ENCODE measurements around the gene GORASP1. TPM values are rescaled to one million over a fixed set of nuclear protein-coding genes. Genes with fewer than 3 reads are reported as not detected.

GORASP1 gene
- total and polyA plus RNA-seq, 2 of the 8 experiments (the other 6 are each of a cell fraction or from before 2014, with no cell fraction given) = 33.4 to 33.5 TPM

- H3K79me2 ChIP-seq (ENCODE audit: control insufficient read depth in 1 of 2, insufficient read depth in 2 of 2, low read length in 2 of 2) = peaks cover 3 to 43% of the 10 kb centered on the region in 2 experiments; a peak in 2 of 4 replicates
- H3K27ac ChIP-seq (ENCODE audit: low read depth, low read length) = no peak overlapping the region
- no peak overlapping the region for H2BK20ac ChIP-seq (ENCODE audit: low read length)
- no peak overlapping the region for H3K4me2 ChIP-seq (ENCODE audit: insufficient read depth in 1 of 2, low read depth in 2 of 2, low read length in 2 of 2)
- DNase-seq (ENCODE audit: low read depth in 1 of 2, low spot score in 2 of 2) = no peak
- no peaks in the 10 kb centered on the region for H3K9me3 ChIP-seq (ENCODE audit: insufficient read depth in 2 of 2, low read depth in 1 of 2, low read length in 1 of 2)
- no peak overlapping the region for H3K9ac ChIP-seq (replicated peaks in 1 of 4; ENCODE audit: extremely low read depth in 1 of 4, low read depth in 3 of 4, low read length in 3 of 4)
- ChIA-PET CTCF (ENCODE audit: partially characterized antibody) (interaction anchor here (0.7 to 1.5 kb wide), 10 partner anchors 8 to 423 kb away, joined by 3 to 5 read pairs (median 3); no protein-coding TSS in a partner anchor), POLR2A (ENCODE audit: partially characterized antibody) (interaction anchor here (0.9 kb wide), 1 partner anchor 16 kb away, joined by 3 read pairs; no protein-coding TSS in a partner anchor)
- H3K56ac ChIP-seq (replicated peaks; ENCODE audit: insufficient read length, low read depth, low read length) = no peak overlapping the region
- no peak overlapping the region for H3K4me3 ChIP-seq (ENCODE audit: extremely low read depth in 1 of 4, insufficient read depth in 2 of 4, low read depth in 3 of 4, low read length in 4 of 4)
- H2BK12ac ChIP-seq (ENCODE audit: low read depth, low read length) = no peak overlapping the region
- H3K4ac ChIP-seq (replicated peaks; ENCODE audit: insufficient read length, low read depth, low read length) = no peak overlapping the region
- H4K91ac ChIP-seq (replicated peaks; ENCODE audit: insufficient read length, low read length) = no peak overlapping the region
- H3K27me3 ChIP-seq (replicated peaks in 1 of 4; ENCODE audit: control insufficient read depth in 3 of 4, extremely low read depth in 1 of 4, insufficient read depth in 3 of 4, low read length in 3 of 4) = no peaks in the 10 kb centered on the region
- no peak overlapping the region for H3K14ac ChIP-seq (ENCODE audit: insufficient read length)
- no peaks in the 10 kb centered on the region for H3K23me2 ChIP-seq (ENCODE audit: low read depth, low read length)
- WGBS, 2 experiments (ENCODE audit: extremely low coverage in 1 of 2, insufficient coverage in 1 of 2, insufficient read length in 1 of 2, insufficient replicate concordance in 2 of 2, low coverage in 1 of 2, low lambda C conversion rate in 2 of 2, missing lambda C conversion rate in 1 of 2) = 100% methylated on average over 1 of the region's 1 CpG; no CpG with 5 or more reads in 1 of the 2 experiments
- no peak overlapping the region for H4K5ac ChIP-seq (ENCODE audit: insufficient read length, low read depth, low read length)
- no peak overlapping the region for H2AK5ac ChIP-seq (ENCODE audit: low read depth, low read length)
- no peak overlapping the region for H2AFZ ChIP-seq (ENCODE audit: low read length)
- no peak overlapping the region for H3K18ac ChIP-seq (ENCODE audit: extremely low read depth, low read length)
- peaks cover 0 to 2% of the 10 kb centered on the region in 2 experiments for H4K20me1 ChIP-seq (replicated peaks in 1 of 2; ENCODE audit: control insufficient read depth in 1 of 2, insufficient read depth in 2 of 2, low read length in 2 of 2)
- H2BK5ac ChIP-seq (ENCODE audit: low read depth, low read length) = no peak overlapping the region
- H2BK120ac ChIP-seq (replicated peaks; ENCODE audit: low read depth, low read length) = no peak overlapping the region
- H2BK15ac ChIP-seq (ENCODE audit: low read length) = no peak overlapping the region
- peaks cover 2% of the 10 kb centered on the region for H3K79me1 ChIP-seq (ENCODE audit: low read depth, low read length)
- no peak overlapping the region for H4K8ac ChIP-seq (ENCODE audit: extremely low read depth, insufficient read depth, low read length)
- no peaks in the 10 kb centered on the region for H3K4me1 ChIP-seq (replicated peaks in 1 of 4; ENCODE audit: control insufficient read depth in 3 of 4, insufficient read depth in 4 of 4, low read length in 3 of 4)
- no peak for FAIRE-seq
- H3K23ac ChIP-seq (ENCODE audit: insufficient read length) = no peak overlapping the region
- H3K36me3 ChIP-seq (ENCODE audit: control insufficient read depth in 2 of 4, insufficient read depth in 4 of 4, low read length in 3 of 4) = peaks cover 0 to 35% (median 17%) of the 10 kb centered on the region in 4 experiments; a peak in 5 of 8 replicates
- TF ChIP-seq ZNF274 (IDR thresholded peaks at IDR 0.05; ENCODE audit: borderline replicate concordance, extremely low read depth, low read length) (no peak), USF2 (IDR thresholded peaks at IDR 0.05; ENCODE audit: low read length) (no peak), EGR1 (IDR thresholded peaks at IDR 0.05; ENCODE audit: borderline replicate concordance, low read depth, low read length) (no peak), GABPA (IDR thresholded peaks at IDR 0.05; ENCODE audit: borderline replicate concordance, insufficient read depth, low read length) (no peak), PHF8 (conservative IDR thresholded peaks at IDR 0.05; ENCODE audit: low read depth, low read length) (no peak), JUND (IDR thresholded peaks at IDR 0.05; ENCODE audit: low read length) (no peak)
These were observed 42.8 kb downstream of the GORASP1 start for GRCh38 chr3:39064646-39065045.

Data from H1 (cell line).